ENCODE results near the gene BCL2.

Gene BCL2

DNA sequence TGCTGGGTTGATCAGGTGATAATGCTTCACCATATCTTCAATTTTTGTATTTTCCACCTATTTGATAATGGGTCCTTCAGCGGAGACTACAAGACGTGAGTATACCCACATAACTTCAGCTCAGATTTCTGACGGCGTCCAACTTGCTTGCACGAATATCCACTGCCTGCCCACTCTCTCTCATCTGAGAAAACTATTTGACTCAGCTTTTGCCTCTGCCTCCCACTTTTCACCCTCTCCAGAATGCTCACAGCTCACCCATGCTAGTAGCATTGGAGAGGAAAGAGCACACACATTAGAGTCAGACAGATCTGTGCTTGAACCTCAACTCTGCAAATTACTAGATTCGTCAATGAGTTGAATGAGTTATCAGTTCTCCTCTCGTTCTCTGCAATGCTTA, 166.8 kb downstream of the BCL2 start:
- DNase-seq (ENCODE audit: low spot score) = no peak
- in situ Hi-C loops (cut with MboI; ENCODE audit: low pct_unique_long_range_greater_than_20kb, low sequenced_read_pairs, unreplicated experiment) = loop anchor here (10.0 kb wide), 1 partner anchor 162 kb away; the partner anchor contains the start of gene BCL2
- TF ChIP-seq, protein P1, sequence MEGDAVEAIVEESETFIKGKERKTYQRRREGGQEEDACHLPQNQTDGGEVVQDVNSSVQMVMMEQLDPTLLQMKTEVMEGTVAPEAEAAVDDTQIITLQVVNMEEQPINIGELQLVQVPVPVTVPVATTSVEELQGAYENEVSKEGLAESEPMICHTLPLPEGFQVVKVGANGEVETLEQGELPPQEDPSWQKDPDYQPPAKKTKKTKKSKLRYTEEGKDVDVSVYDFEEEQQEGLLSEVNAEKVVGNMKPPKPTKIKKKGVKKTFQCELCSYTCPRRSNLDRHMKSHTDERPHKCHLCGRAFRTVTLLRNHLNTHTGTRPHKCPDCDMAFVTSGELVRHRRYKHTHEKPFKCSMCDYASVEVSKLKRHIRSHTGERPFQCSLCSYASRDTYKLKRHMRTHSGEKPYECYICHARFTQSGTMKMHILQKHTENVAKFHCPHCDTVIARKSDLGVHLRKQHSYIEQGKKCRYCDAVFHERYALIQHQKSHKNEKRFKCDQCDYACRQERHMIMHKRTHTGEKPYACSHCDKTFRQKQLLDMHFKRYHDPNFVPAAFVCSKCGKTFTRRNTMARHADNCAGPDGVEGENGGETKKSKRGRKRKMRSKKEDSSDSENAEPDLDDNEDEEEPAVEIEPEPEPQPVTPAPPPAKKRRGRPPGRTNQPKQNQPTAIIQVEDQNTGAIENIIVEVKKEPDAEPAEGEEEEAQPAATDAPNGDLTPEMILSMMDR (IDR thresholded peaks at IDR 0.05; ENCODE audit: extremely low read depth, insufficient read depth, missing control alignments) = no peak

- in situ Hi-C loops (cut with MboI; ENCODE audit: low pct_unique_long_range_greater_than_20kb, low sequenced_read_pairs, unreplicated experiment) = loop anchor here (10.0 kb wide), 1 partner anchor 163 kb away; the partner anchor contains the start of gene BCL2
- DNase-seq (ENCODE audit: low spot score) = no peak
- TF ChIP-seq, protein P1 (IDR thresholded peaks at IDR 0.05; ENCODE audit: extremely low read depth, insufficient read depth, missing control alignments) = no peak
Observed at GRCh38 chr18:63152096-63152495, 167.5 kb downstream of the BCL2 start.

- in situ Hi-C loops (cut with MboI; ENCODE audit: low pct_unique_long_range_greater_than_20kb, low sequenced_read_pairs, unreplicated experiment) = loop anchor here (10.0 kb wide), 1 partner anchor 163 kb away; the partner anchor contains the start of gene BCL2
Observed at GRCh38 chr18:63151539-63151938, 168.0 kb downstream of the BCL2 start.

GRCh38 chr18:63150942-63151421, 168.6 kb downstream of the BCL2 start:
- TF ChIP-seq, protein P1 (IDR thresholded peaks at IDR 0.05; ENCODE audit: extremely low read depth, insufficient read depth, missing control alignments) = no peak
- in situ Hi-C loops (cut with MboI; ENCODE audit: low pct_unique_long_range_greater_than_20kb, low sequenced_read_pairs, unreplicated experiment) = loop anchor here (10.0 kb wide), 1 partner anchor 164 kb away; the partner anchor contains the start of gene BCL2
- peak; percentile 46 for DNase-seq (ENCODE audit: low spot score)

More at GRCh38 chr18:63151539-63151938, 168.0 kb downstream of the BCL2 start:
- TF ChIP-seq, protein P1 (IDR thresholded peaks at IDR 0.05; ENCODE audit: extremely low read depth, insufficient read depth, missing control alignments) = no peak
- no peak for DNase-seq (ENCODE audit: low spot score)

DNA sequence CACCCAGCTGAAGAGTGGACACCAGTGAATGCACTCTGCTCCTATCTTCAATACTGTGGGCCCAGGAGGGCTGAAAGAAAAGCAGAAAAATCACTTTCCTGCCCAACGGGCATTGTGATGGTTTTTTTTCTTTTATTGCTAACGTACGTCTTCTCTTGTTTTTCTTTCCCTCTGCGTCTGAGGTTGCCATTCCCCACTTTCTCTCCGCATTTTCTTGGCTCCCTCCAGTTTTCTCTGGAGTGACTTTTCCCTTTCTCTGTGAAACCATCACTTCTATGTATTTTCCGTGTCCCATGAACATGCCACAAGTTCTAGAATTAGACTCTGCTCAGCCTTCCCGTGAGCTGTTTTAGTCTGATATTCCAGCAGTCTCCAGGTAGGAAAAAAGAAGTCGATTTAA, 169.2 kb downstream of the BCL2 start:
- DNase-seq (ENCODE audit: low spot score) = no peak
- in situ Hi-C loops (cut with MboI; ENCODE audit: low pct_unique_long_range_greater_than_20kb, low sequenced_read_pairs, unreplicated experiment) = loop anchor here (10.0 kb wide), 1 partner anchor 164 kb away; the partner anchor contains the start of gene BCL2
- TF ChIP-seq, protein P1 (IDR thresholded peaks at IDR 0.05; ENCODE audit: extremely low read depth, insufficient read depth, missing control alignments) = no peak

DNA sequence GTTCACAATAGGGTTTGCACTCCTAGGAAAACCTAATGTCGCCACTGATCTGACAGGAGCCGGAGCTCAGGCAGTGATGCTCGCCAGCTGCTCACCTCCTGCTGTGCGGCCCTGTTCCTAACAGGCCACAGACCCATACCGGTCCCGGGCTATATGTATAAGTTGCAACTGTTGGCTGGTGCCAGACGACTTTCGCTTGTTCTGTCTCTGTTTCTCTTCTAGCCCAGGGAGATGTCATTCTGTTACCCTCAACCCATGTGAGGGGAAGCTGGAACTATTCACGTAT, 170.3 kb downstream of the BCL2 start:
- no peak for DNase-seq (ENCODE audit: low spot score)
- in situ Hi-C loops (cut with MboI; ENCODE audit: low pct_unique_long_range_greater_than_20kb, low sequenced_read_pairs, unreplicated experiment) = loop anchor here (25.0 kb wide), 2 partner anchors 137 to 288 kb away; no protein-coding TSS in a partner anchor
- TF ChIP-seq, protein P1 (IDR thresholded peaks at IDR 0.05; ENCODE audit: extremely low read depth, insufficient read depth, missing control alignments) = no peak

Data from GM13977 (cell line).